MCF 10A (cell line): Measurements from ENCODE around the gene CTDSP1. TPM values are rescaled to one million over a fixed set of nuclear protein-coding genes. Genes with fewer than 3 reads are reported as not detected.

ENCODE experiments used
- BruUV-seq: library from RNA; stranded (reverse); fragments of 400-500 nt; replicated peaks from 2 replicates; lab custom pipeline; 2021; lab: Mats Ljungman, UMichigan
- CTCF ChIA-PET: fragments of 300-600 bp; sonication (Branson Sonifier 250); formaldehyde crosslinking; extraction: SDS; loops from one replicate; lab custom pipeline; 2021; ENCODE audit warnings: antibody characterized with exemption, inconsistent platforms; lab: Yijun Ruan, JAX
- POLR2A ChIA-PET: fragments of 300-600, 350-650 bp; sonication (Branson Sonifier 250); formaldehyde crosslinking; extraction: SDS; loops from one replicate; lab custom pipeline; 2020; ENCODE audit warnings: antibody characterized with exemption, inconsistent platforms; lab: Yijun Ruan, JAX
- DNase-seq: peaks from one replicate; pipeline ENCODE4 v3.0.0-alpha.2; 2018; ENCODE audit not compliant: unreplicated experiment
- H3K27ac Mint-ChIP-seq: one replicate; pipeline ENCODE4 v1.8.0; 2022; ENCODE audit warnings: mild to moderate bottlenecking, low read depth, mixed read lengths; ENCODE audit not compliant: unreplicated experiment
- H3K27me3 Mint-ChIP-seq: one replicate; pipeline ENCODE4 v1.8.0; 2022; ENCODE audit warnings: mixed read lengths; ENCODE audit not compliant: insufficient read depth, unreplicated experiment
- H3K36me3 Mint-ChIP-seq: one replicate; pipeline ENCODE4 v1.8.0; 2022; ENCODE audit warnings: mild to moderate bottlenecking, moderate library complexity, mixed read lengths; ENCODE audit not compliant: insufficient read depth, unreplicated experiment
- H3K4me1 Mint-ChIP-seq: one replicate; pipeline ENCODE4 v1.8.0; 2022; ENCODE audit warnings: mixed read lengths; ENCODE audit not compliant: insufficient read depth, unreplicated experiment
- H3K4me3 Mint-ChIP-seq: one replicate; pipeline ENCODE4 v1.8.0; 2022; ENCODE audit warnings: mild to moderate bottlenecking, moderate library complexity, mixed read lengths; ENCODE audit not compliant: unreplicated experiment
- H3K9me3 Mint-ChIP-seq: one replicate; pipeline ENCODE4 v1.8.0; 2022; ENCODE audit warnings: mixed read lengths; ENCODE audit not compliant: unreplicated experiment
- intact Hi-C: fragments of 100-400 bp; cut with micrococcal nuclease; formaldehyde crosslinking; loops from 2 replicates; pipeline ENCODE4 v1.14.1; 2022
- total RNA-seq: library from RNA; stranded (reverse); gene quantifications from 2 replicates; pipeline ENCODE4 v1.2.3, GENCODE V29; 2022
- TF ChIP-seq, protein P1 (sequence below): fragments of 200-600 bp; IDR thresholded peaks from one replicate; pipeline ENCODE4 v1.8.0; 2022; ENCODE audit warnings: antibody characterized with exemption, mild to moderate bottlenecking; ENCODE audit not compliant: unreplicated experiment

CTDSP1 gene
- total RNA-seq, 1 experiment from 2014 or later, result 72.3 TPM

DNA sequence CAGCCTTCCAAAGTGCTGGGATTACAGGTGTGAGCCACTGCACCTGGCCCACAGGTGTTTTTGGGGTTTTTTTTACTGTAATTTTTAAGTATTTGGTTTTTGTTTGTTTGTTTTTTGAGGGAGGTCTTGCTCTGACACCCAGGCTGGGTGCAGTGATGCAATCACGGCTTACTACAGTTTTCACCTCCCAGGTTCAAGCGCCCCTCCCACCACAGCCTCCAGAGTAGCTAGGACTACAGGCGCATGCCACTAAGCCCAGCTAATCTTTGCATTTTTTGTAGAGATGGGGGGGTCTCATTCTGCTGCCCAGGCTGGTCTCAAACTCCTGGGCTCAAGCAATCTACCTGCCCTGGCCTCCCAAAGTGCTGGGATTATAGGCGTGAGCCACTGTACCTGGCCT, 24.9 kb upstream of the CTDSP1 start:
- intact Hi-C loops, result no loop called here
- H3K9me3 Mint-ChIP-seq, result no peaks in the 10 kb centered on the region
- no peaks in the 10 kb centered on the region for H3K36me3 Mint-ChIP-seq
- DNase-seq, result peak; percentile 34
- peaks cover 8% of the 10 kb centered on the region for H3K27me3 Mint-ChIP-seq
- peaks cover 5% of the 10 kb centered on the region for H3K4me1 Mint-ChIP-seq
- H3K4me3 Mint-ChIP-seq, result no peak overlapping the region
- ChIA-PET CTCF (interaction anchor here (0.6 to 1.2 kb wide), 2 partner anchors 10 to 19 kb away, joined by 3 to 4 read pairs; no protein-coding TSS in a partner anchor), POLR2A (interaction anchor here (1.5 kb wide), 1 partner anchor 9 kb away, joined by 3 read pairs; no protein-coding TSS in a partner anchor)
- H3K27ac Mint-ChIP-seq, result no peak overlapping the region
- no TSS peak for BruUV-seq
- TF ChIP-seq, protein P1, sequence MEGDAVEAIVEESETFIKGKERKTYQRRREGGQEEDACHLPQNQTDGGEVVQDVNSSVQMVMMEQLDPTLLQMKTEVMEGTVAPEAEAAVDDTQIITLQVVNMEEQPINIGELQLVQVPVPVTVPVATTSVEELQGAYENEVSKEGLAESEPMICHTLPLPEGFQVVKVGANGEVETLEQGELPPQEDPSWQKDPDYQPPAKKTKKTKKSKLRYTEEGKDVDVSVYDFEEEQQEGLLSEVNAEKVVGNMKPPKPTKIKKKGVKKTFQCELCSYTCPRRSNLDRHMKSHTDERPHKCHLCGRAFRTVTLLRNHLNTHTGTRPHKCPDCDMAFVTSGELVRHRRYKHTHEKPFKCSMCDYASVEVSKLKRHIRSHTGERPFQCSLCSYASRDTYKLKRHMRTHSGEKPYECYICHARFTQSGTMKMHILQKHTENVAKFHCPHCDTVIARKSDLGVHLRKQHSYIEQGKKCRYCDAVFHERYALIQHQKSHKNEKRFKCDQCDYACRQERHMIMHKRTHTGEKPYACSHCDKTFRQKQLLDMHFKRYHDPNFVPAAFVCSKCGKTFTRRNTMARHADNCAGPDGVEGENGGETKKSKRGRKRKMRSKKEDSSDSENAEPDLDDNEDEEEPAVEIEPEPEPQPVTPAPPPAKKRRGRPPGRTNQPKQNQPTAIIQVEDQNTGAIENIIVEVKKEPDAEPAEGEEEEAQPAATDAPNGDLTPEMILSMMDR, result no peak

DNA sequence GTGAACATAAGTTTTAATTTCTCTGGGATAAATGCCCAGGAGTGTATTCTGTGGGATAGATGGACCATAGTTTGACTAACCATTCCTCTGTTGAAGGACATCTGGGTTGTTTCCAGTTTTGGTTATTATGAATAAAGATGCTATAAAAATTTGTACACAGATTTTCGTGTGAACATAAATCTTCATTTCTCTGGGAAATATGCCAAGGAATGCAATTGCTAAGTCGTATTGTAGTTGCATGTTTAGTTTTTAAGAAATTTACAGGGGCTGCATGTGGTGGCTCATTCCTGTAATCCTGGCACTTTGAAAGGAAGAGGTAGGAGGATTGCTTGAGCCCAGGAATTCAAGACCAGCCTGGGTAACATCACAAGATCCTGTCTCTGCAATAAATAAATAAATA, 24.5 kb upstream of the CTDSP1 start:
- Mint-ChIP-seq H3K4me1 (peaks cover 9% of the 10 kb centered on the region), H3K36me3 (no peaks in the 10 kb centered on the region), H3K9me3 (no peaks in the 10 kb centered on the region), H3K27me3 (peaks cover 4% of the 10 kb centered on the region), H3K4me3 (no peak overlapping the region), H3K27ac (no peak overlapping the region)
- intact Hi-C loops, result no loop called here
- peak; percentile 73 for DNase-seq
- BruUV-seq, result no TSS peak
- ChIA-PET CTCF (interaction anchor here (0.6 to 0.9 kb wide), 3 partner anchors 73 to 229 kb away, joined by 3 to 5 read pairs (median 3); no protein-coding TSS in a partner anchor), POLR2A (interaction anchor here (1.1 to 1.5 kb wide), 2 partner anchors 9 to 24 kb away, joined by 3 read pairs; no protein-coding TSS in a partner anchor)
- TF ChIP-seq, protein P1, result no peak

DNA sequence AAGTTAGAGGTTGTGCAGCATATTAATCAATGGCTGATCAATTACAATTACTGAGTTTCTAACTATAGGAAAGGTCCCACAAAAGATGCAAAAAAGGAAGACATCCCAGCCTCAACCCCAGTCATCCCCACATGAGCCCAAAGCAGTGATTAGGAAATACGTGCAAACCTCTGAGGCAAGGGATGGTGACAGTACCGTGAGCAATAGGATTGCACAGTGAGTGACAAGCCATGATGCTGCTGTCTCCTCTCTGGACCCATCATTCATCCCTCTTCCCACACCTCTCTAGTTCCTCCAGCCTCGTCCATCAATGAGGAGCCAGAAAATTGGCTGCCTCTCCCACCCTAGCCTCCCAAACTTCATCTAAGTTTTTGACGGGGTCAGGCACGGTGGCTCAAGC, 21.6 kb upstream of the CTDSP1 start:
- Mint-ChIP-seq H3K36me3 (no peaks in the 10 kb centered on the region), H3K27me3 (no peaks in the 10 kb centered on the region), H3K9me3 (no peaks in the 10 kb centered on the region), H3K4me1 (peaks cover 9% of the 10 kb centered on the region), H3K27ac (no peak overlapping the region), H3K4me3 (no peak overlapping the region)
- TF ChIP-seq, protein P1, result no peak
- intact Hi-C loops, result no loop called here
- ChIA-PET POLR2A (no interaction called here), CTCF (interaction anchor here (0.7 to 1.6 kb wide), 4 partner anchors 15 to 102 kb away, joined by 3 to 5 read pairs (median 3); partner anchors contain the start of genes CATIP and TMBIM1)
- no peak for DNase-seq
- BruUV-seq, result no TSS peak

DNA sequence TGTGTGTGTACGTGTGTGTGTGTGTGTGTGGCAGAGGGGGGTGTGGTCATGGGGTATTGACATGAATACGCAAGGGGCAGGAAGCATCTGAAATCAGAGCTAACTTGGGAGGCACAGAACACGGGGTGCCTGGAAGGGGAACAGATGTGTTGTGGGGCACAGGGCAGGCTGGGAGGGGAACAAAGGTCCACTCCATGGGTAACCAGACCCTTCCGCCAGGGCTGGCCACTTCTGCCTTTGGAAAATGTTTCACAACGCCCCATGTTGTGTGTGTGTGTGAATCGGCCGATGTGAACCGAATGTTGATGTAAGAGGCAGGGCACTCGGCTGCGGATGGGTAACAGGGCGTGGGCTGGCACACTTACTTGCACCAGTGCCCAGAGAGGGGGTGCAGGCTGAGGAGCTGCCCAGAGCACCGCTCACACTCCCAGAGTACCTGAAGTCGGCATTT, 17.7 kb upstream of the CTDSP1 start, which contains the start of gene SLC11A1:
Gene SLC11A1 (plus strand): TSS at position 358 of the 451 bp plus-strand sequence. CDS start 96 bp downstream, outside the sequence.
- no peaks in the 10 kb centered on the region for H3K9me3 Mint-ChIP-seq
- ChIA-PET CTCF (interaction anchor here (0.6 to 1.2 kb wide), 2 partner anchors 77 to 80 kb away, joined by 4 read pairs; no protein-coding TSS in a partner anchor), POLR2A (interaction anchor here (0.6 kb wide), 1 partner anchor 163 kb away, joined by 3 read pairs; no protein-coding TSS in a partner anchor)
- DNase-seq, result no peak
- no peaks in the 10 kb centered on the region for H3K36me3 Mint-ChIP-seq
- H3K4me3 Mint-ChIP-seq, result no peak within 1 kb of the TSS
- no TSS peak for BruUV-seq
- no peak within 1 kb of the TSS for H3K27ac Mint-ChIP-seq
- no peaks in the 10 kb centered on the region for H3K27me3 Mint-ChIP-seq
- intact Hi-C loops, result no loop called here
- peaks cover 5% of the 10 kb centered on the region for H3K4me1 Mint-ChIP-seq
- TF ChIP-seq, protein P1, result no peak
